Transverse colon (tissue), 4 donors: ENCODE measurements around the gene COX17. TPM values are rescaled to one million over a fixed set of nuclear protein-coding genes. Genes with fewer than 3 reads are reported as not detected.
A peak's percentile ranks its signal among the peaks of the same experiment; 100 is the strongest.

Experiments
- DNase-seq: peaks from one replicate; pipeline ENCODE4 v3.0.0-alpha.2; 2019
- H3K27ac ChIP-seq, 4 donors: fragments of 200-600 bp; sonication (generic); 2 replicates each; pipeline ENCODE4 v1.5.1; 2016 to 2018; ENCODE audit warnings: inconsistent platforms in 4 of 4
- H3K27me3 ChIP-seq: fragments of 200-600 bp; sonication (generic); 2 replicates; pipeline ENCODE4 v1.5.1; 2017; ENCODE audit warnings: inconsistent platforms
- H3K36me3 ChIP-seq, 4 donors: fragments of 200-600 bp; sonication (generic); 2 replicates each; pipeline ENCODE4 v1.5.1; 2017 to 2019; ENCODE audit warnings: inconsistent platforms in 4 of 4
- H3K4me1 ChIP-seq, 4 donors: fragments of 200-600 bp; sonication (generic); 2 replicates each; pipeline ENCODE4 v1.5.1; 2017 to 2020; ENCODE audit warnings: inconsistent platforms in 4 of 4
- H3K4me3 ChIP-seq, 4 donors: fragments of 200-600 bp; sonication (generic); 1 replicate in 1 of 4; 2 replicates in 3 of 4; pipeline versions ENCODE4 v1.5.1 to v1.6.1; 2017 to 2019; ENCODE audit warnings: inconsistent platforms in 4 of 4
- H3K9me3 ChIP-seq, 2 donors: fragments of 200-600 bp; sonication (generic); 2 replicates each; pipeline ENCODE4 v1.5.1; 2017 to 2019; ENCODE audit warnings: inconsistent platforms in 2 of 2
- EP300 ChIP-seq: sonication (generic); formaldehyde crosslinking; IDR thresholded peaks from one replicate; pipeline ENCODE4 v1.6.1; 2017; ENCODE audit warnings: antibody characterized with exemption, low read depth
- POLR2A ChIP-seq: fragments of 450-650 bp; IDR thresholded peaks from one replicate; pipeline ENCODE4 v1.6.1; 2016; ENCODE audit warnings: antibody characterized with exemption, mild to moderate bottlenecking, moderate library complexity
- POLR2AphosphoS5 ChIP-seq, 3 donors: sonication (generic); formaldehyde crosslinking; IDR thresholded peaks; one replicate each; pipeline ENCODE4 v1.6.1; 2016; ENCODE audit warnings: antibody characterized with exemption in 3 of 3
- WGBS, 2 donors: methylation state at CpG; one replicate each; pipeline ENCODE4 v1.1.5; 2018; ENCODE audit warnings: low coverage in 1 of 2; 5-methylcytosine and 5-hydroxymethylcytosine counted together
- in situ Hi-C, 4 donors: fragments of 200-750 bp; cut with MboI; loops; one replicate each; pipeline versions ENCODE4 v1.15.0 to v1.15.1; 2017; ENCODE audit warnings: low sequenced_read_pairs in 3 of 4, low pct_ligation_motif_present in 1 of 4, low pct_unique_long_range_greater_than_20kb in 1 of 4
- intact Hi-C: fragments of 100-400 bp; cut with DNase I; formaldehyde crosslinking; loops from one replicate; pipeline ENCODE4 v1.15.1; 2023; ENCODE audit warnings: low total_unique reads
- total RNA-seq, 4 donors: library from RNA; depleted of rRNA; stranded (reverse); fragments of >200 nt; gene quantifications; one replicate each; pipeline ENCODE4 v1.1.0, GENCODE V29; 2016
- TF ChIP-seq, protein P1 (sequence below), 5 experiments: fragments of 200-600 bp in 3 of 5; fragments of 450-650 bp in 2 of 5; sonication (generic) in 3 of 5; IDR thresholded peaks; 1 replicate in 2 of 5; 2 replicates in 3 of 5; pipeline ENCODE4 v1.5.1; 2016 to 2017; ENCODE audit warnings: antibody characterized with exemption in 5 of 5, inconsistent platforms in 3 of 5, mild to moderate bottlenecking in 2 of 5, moderate library complexity in 1 of 5

Gene COX17
- total RNA-seq, 4 donors from 2014 or later: 2.2 to 49.2 (median 24.2) TPM

DNA sequence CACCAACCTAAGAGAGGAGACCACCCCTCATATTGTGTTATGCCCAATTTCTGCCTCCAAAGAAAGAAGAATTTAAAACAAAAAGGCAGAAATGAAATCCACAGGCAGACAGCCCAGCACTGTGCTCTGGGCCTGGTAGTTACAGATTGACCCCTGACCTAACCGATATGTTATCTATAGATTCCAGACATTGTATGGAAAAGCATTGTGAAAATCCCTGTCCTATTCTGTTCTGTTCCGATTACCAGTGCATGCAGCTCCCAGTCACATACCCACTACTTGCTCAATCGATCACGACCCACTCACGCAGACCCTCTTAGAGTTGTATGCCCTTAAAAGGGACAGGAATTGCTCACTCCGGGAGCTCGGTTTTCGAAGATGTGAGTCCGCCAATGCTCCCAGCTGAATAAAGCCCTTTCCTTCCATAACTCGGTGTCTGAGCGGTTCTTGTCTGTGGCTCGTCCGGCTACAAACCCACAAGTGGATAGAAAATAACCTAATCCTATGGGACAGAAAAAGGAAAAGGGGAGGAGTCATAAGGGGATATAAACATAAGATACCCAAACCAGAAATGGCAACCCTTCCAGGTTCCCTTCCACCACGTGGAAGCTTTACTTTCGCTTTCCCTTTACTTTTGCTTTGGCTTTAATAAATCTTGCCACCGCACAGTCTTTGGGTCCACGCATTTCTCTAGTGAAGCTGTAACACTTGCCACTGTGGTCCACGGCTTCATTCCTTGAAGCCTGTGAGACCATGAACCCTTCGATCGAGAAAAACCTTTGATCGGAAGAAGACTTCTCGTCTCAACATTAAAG, 23.9 kb upstream of the COX17 start:
- WGBS, 2 donors: 77 to 86% methylated on average over 8 to 12 of the region's 22 CpGs
- in situ Hi-C loops: no loop called here
- Histone ChIP-seq H3K27me3 (peaks cover 6% of the 10 kb centered on the region), H3K36me3 (no peaks in the 10 kb centered on the region), H3K4me3 (no peak overlapping the region), H3K27ac (no peak overlapping the region), H3K4me1 (peaks cover 0 to 32% (median 10%) of the 10 kb centered on the region in 4 donors), H3K9me3 (no peaks in the 10 kb centered on the region)
- DNase-seq: no peak
- intact Hi-C loops: no loop called here
- no peak for TF ChIP-seq POLR2A
- TF ChIP-seq POLR2AphosphoS5 (IDR thresholded peaks at IDR 0.05): no peak
- no peak for TF ChIP-seq EP300

GRCh38 chr3:119700269-119700919, 23.2 kb upstream of the COX17 start:
- DNase-seq: peak; percentile 13
- no peak for TF ChIP-seq POLR2A
- TF ChIP-seq, protein P1, sequence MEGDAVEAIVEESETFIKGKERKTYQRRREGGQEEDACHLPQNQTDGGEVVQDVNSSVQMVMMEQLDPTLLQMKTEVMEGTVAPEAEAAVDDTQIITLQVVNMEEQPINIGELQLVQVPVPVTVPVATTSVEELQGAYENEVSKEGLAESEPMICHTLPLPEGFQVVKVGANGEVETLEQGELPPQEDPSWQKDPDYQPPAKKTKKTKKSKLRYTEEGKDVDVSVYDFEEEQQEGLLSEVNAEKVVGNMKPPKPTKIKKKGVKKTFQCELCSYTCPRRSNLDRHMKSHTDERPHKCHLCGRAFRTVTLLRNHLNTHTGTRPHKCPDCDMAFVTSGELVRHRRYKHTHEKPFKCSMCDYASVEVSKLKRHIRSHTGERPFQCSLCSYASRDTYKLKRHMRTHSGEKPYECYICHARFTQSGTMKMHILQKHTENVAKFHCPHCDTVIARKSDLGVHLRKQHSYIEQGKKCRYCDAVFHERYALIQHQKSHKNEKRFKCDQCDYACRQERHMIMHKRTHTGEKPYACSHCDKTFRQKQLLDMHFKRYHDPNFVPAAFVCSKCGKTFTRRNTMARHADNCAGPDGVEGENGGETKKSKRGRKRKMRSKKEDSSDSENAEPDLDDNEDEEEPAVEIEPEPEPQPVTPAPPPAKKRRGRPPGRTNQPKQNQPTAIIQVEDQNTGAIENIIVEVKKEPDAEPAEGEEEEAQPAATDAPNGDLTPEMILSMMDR (IDR thresholded peaks at IDR 0.05): no peak
- no peak for TF ChIP-seq EP300
- peak in 1 of 3 donors; percentile 36 for TF ChIP-seq POLR2AphosphoS5 (IDR thresholded peaks at IDR 0.05)
- Histone ChIP-seq H3K27me3 (peaks cover 6% of the 10 kb centered on the region), H3K27ac (peak overlapping the region in 2 of 4 donors; percentile 4 to 36), H3K9me3 (no peaks in the 10 kb centered on the region), H3K4me3 (no peak overlapping the region), H3K36me3 (no peaks in the 10 kb centered on the region), H3K4me1 (peaks cover 0 to 32% (median 10%) of the 10 kb centered on the region in 4 donors)
- intact Hi-C loops (no loop called here), in situ Hi-C loops (no loop called here)
- WGBS, 2 donors: 69 to 79% methylated on average over 4 of the region's 4 CpGs

GRCh38 chr3:119697394-119697793, 20.2 kb upstream of the COX17 start:
- Histone ChIP-seq H3K9me3 (no peaks in the 10 kb centered on the region), H3K27ac (no peak overlapping the region), H3K4me3 (no peak overlapping the region), H3K36me3 (no peaks in the 10 kb centered on the region), H3K4me1 (peaks cover 0 to 13% (median 6%) of the 10 kb centered on the region in 4 donors), H3K27me3 (no peaks in the 10 kb centered on the region)
- no peak for TF ChIP-seq POLR2AphosphoS5 (IDR thresholded peaks at IDR 0.05)
- no peak for TF ChIP-seq POLR2A
- no peak for TF ChIP-seq EP300
- TF ChIP-seq, protein P1 (IDR thresholded peaks at IDR 0.05): no peak
- no peak for DNase-seq
- in situ Hi-C loops: loop anchor here in 3 of 4 donors (25.0 kb wide), 3 partner anchors 185 to 410 kb away; partner anchors contain the start of genes ARHGAP31 (in 1 of the 3) and TIMMDC1 (in 1 of the 3)
- intact Hi-C loops: no loop called here
- 72 to 77% methylated on average over 5 of the region's 5 CpGs for WGBS, 2 donors

GRCh38 chr3:119695480-119695879, 18.3 kb upstream of the COX17 start:
- intact Hi-C loops (loop anchor here (1.0 kb wide), 1 partner anchor 11 kb away; no protein-coding TSS in a partner anchor), in situ Hi-C loops (loop anchor here in 3 of 4 donors (25.0 kb wide), 3 partner anchors 183 to 408 kb away; partner anchors contain the start of genes ARHGAP31 (in 1 of the 3) and TIMMDC1 (in 1 of the 3))
- DNase-seq: no peak
- H3K27me3 ChIP-seq: no peaks in the 10 kb centered on the region
- no peak for TF ChIP-seq EP300
- no peak for TF ChIP-seq POLR2A
- TF ChIP-seq, protein P1 (IDR thresholded peaks at IDR 0.05): no peak
- TF ChIP-seq POLR2AphosphoS5 (IDR thresholded peaks at IDR 0.05): no peak
- 89 to 95% methylated on average over 2 of the region's 2 CpGs for WGBS, 2 donors
- H3K9me3 ChIP-seq: no peaks in the 10 kb centered on the region
- H3K27ac ChIP-seq: no peak overlapping the region
- peaks cover 0 to 5% (median 2%) of the 10 kb centered on the region in 4 donors for H3K4me1 ChIP-seq
- H3K36me3 ChIP-seq: no peaks in the 10 kb centered on the region
- no peak overlapping the region for H3K4me3 ChIP-seq
